ENCODE results near the gene ALDH2. TPM values are rescaled to one million over a fixed set of nuclear protein-coding genes. Genes with fewer than 3 reads are reported as not detected.

ALDH2 gene
- total and polyA plus RNA-seq, 8 donors = 22.3 to 80.2 (median 40.6) TPM

- H3K4me3 ChIP-seq = no peak overlapping the region
- intact Hi-C loops (cut with DNase I) = no loop called here
- WGBS, 2 donors = 94 to 97% methylated on average over 1 of the region's 1 CpG
- TF ChIP-seq CTCF (IDR thresholded peaks at IDR 0.05) = no peak
- ATAC-seq (no peak), DNase-seq (no peak), FAIRE-seq (no peak)
- no peaks in the 10 kb centered on the region for H3K27me3 ChIP-seq
- no peaks in the 10 kb centered on the region for H3K4me1 ChIP-seq
- no peak overlapping the region for H3K27ac ChIP-seq
- H3K9me3 ChIP-seq = no peaks in the 10 kb centered on the region
- peaks cover 0 to 30% (median 4%) of the 10 kb centered on the region in 3 donors for H3K36me3 ChIP-seq
These were observed 98.2 kb downstream of the ALDH2 start for GRCh38 chr12:111864913-111865312.

Small RNA genes within 50 kb of the gene (microRNA-seq; reads per million reads assigned to microRNA genes)
- gene MIR6761 = 0 to 0.29 reads per million in 2 donors

Other genes with a start within 250 kb of the ALDH2 start
- gene ATXN2, start 167.6 kb upstream of the ALDH2 start, total RNA-seq = 10 to 100 TPM; 12.9 to 25.7 (median 17.6) TPM
- 10 to 100 TPM; 20.8 to 28.2 TPM for gene ATXN2, start 167.6 kb upstream of the ALDH2 start, polyA plus RNA-seq
- gene BRAP, start 81.0 kb upstream of the ALDH2 start, total RNA-seq = 1 to 10 TPM; 5.9 to 9.8 (median 7.7) TPM
- 1 to 10 TPM; 3.8 to 7.3 TPM for gene BRAP, start 81.0 kb upstream of the ALDH2 start, polyA plus RNA-seq
- gene ACAD10, start 80.9 kb upstream of the ALDH2 start, total RNA-seq = 10 to 100 TPM in 5 of 6 donors, 1 to 10 TPM in 1; 8.6 to 25.4 (median 14.9) TPM
- 10 to 100 TPM; 28.3 to 32.4 TPM for gene ACAD10, start 80.9 kb upstream of the ALDH2 start, polyA plus RNA-seq
- gene MAPKAPK5, start 75.3 kb downstream of the ALDH2 start, total RNA-seq = 10 to 100 TPM; 15.4 to 25.2 (median 21.1) TPM
- 10 to 100 TPM in 1 of 2 donors, 1 to 10 TPM in 1; 9.3 to 14.4 TPM for gene MAPKAPK5, start 75.3 kb downstream of the ALDH2 start, polyA plus RNA-seq
- 1 to 10 TPM; 3.3 to 7.3 (median 4.2) TPM for gene TMEM116, start 246.2 kb downstream of the ALDH2 start, total RNA-seq
- 1 to 10 TPM; 2.5 to 5.3 TPM for gene TMEM116, start 246.2 kb downstream of the ALDH2 start, polyA plus RNA-seq
- 10 to 100 TPM; 48.5 to 81.9 (median 66.2) TPM for gene ERP29, start 246.5 kb downstream of the ALDH2 start, total RNA-seq
- gene ERP29, start 246.5 kb downstream of the ALDH2 start, polyA plus RNA-seq = 100 to 1,000 TPM in 1 of 2 donors, 10 to 100 TPM in 1; 54.5 to 101 TPM

All from pancreas (tissue), 10 donors.